Measurements from ENCODE around the gene CREG2. TPM values are rescaled to one million over a fixed set of nuclear protein-coding genes. Genes with fewer than 3 reads are reported as not detected.

Gene CREG2
- total RNA-seq, 6 experiments from 2014 or later: not detected

DNA sequence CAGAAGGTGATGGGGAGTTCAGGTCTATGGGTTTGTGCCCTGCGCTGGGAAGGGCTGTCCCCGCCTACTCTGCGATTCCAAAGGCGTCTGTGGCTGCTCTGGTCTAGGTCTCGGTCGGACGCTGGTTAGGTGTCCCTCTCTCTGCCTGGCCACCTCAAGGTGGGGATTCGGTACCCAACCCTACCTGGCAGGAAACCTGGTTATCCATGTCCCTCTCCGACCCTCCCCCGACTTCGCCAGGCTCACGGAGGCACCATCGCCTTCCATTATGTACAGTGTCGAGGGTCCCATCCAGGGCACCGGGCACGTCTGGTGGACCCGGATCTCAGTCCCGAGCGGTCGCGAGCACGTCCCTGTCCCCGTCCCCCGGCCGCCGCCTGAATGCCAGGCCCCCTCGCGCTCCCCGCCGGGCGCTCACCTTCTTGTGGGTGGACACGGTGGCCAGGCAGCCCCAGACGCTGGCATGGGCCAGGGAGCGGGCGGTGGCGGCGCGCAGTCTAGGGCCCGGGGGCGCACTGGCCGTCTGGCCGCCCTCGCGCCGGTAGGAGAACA, 628 bp downstream of the CREG2 start:
- no peak overlapping the region for H3K27ac Mint-ChIP-seq
- no peaks in the 10 kb centered on the region for H3K36me3 Mint-ChIP-seq (ENCODE audit: low read depth)
- no peaks in the 10 kb centered on the region for H3K9me3 Mint-ChIP-seq
- peaks cover 17% of the 10 kb centered on the region for H3K4me1 Mint-ChIP-seq (ENCODE audit: low read depth)
- peak overlapping the region; percentile 37; the same call in 1 of the 2 replicates for H3K4me3 Mint-ChIP-seq
- TF ChIP-seq, protein P1, sequence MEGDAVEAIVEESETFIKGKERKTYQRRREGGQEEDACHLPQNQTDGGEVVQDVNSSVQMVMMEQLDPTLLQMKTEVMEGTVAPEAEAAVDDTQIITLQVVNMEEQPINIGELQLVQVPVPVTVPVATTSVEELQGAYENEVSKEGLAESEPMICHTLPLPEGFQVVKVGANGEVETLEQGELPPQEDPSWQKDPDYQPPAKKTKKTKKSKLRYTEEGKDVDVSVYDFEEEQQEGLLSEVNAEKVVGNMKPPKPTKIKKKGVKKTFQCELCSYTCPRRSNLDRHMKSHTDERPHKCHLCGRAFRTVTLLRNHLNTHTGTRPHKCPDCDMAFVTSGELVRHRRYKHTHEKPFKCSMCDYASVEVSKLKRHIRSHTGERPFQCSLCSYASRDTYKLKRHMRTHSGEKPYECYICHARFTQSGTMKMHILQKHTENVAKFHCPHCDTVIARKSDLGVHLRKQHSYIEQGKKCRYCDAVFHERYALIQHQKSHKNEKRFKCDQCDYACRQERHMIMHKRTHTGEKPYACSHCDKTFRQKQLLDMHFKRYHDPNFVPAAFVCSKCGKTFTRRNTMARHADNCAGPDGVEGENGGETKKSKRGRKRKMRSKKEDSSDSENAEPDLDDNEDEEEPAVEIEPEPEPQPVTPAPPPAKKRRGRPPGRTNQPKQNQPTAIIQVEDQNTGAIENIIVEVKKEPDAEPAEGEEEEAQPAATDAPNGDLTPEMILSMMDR (IDR thresholded peaks at IDR 0.05): no peak
- H3K27me3 Mint-ChIP-seq (ENCODE audit: insufficient read depth): peaks cover 22% of the 10 kb centered on the region
- DNase-seq: no peak

DNA sequence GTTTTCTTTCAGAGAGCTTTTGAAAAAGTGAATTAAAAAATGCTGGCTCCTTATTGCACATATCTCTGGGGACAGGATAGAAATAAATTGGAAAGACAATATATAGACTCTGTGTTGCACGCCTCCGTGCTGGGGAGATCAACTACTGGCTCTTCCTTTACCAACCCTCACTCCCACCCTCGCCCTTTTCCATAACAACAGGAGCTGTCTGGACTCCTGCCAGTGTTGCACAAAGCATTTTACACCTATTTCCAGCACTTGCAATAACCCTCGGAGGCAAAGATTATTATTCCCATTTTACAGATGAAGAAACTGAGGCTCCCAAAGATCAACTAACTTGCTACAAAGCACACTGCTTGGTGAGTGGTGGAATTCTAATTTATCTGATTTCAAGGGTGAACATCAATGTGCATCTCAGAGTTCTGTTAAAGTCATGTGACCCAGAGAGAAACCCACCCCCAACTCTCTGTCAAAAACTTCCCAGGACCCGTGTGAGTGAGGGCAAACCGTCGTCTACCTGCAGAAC, 4.2 kb downstream of the CREG2 start:
- H3K9me3 Mint-ChIP-seq: no peaks in the 10 kb centered on the region
- no peak overlapping the region for H3K27ac Mint-ChIP-seq
- H3K27me3 Mint-ChIP-seq (ENCODE audit: insufficient read depth): peaks cover 22% of the 10 kb centered on the region
- DNase-seq: no peak
- peaks cover 12% of the 10 kb centered on the region for H3K4me1 Mint-ChIP-seq (ENCODE audit: low read depth)
- TF ChIP-seq, protein P1 (IDR thresholded peaks at IDR 0.05): no peak
- no peaks in the 10 kb centered on the region for H3K36me3 Mint-ChIP-seq (ENCODE audit: low read depth)
- no peak overlapping the region for H3K4me3 Mint-ChIP-seq

DNA sequence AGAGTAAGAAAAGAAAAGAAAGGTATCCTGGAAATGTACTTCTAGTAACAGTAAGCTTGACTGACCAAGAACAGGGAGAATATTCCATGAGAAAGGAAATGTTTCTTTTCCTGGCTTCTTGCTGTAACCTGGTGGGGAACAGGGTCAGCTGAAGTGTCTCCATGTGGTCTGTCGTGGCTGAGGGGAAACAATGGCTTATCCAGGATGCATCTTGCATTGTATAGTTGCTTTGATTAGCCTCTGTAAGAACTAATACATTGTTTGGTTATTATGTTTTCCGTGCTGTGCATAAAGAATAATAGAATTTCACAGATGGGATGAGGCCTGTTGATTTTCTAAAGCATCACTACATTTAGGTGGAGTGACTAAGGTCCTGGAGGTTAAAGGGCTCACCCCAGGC, 4.9 kb downstream of the CREG2 start:
- Mint-ChIP-seq H3K4me1 (ENCODE audit: low read depth) (peaks cover 7% of the 10 kb centered on the region), H3K36me3 (ENCODE audit: low read depth) (no peaks in the 10 kb centered on the region), H3K4me3 (no peak overlapping the region), H3K9me3 (no peaks in the 10 kb centered on the region), H3K27ac (no peak overlapping the region), H3K27me3 (ENCODE audit: insufficient read depth) (peaks cover 22% of the 10 kb centered on the region)
- TF ChIP-seq, protein P1 (IDR thresholded peaks at IDR 0.05): no peak
- DNase-seq: no peak

DNA sequence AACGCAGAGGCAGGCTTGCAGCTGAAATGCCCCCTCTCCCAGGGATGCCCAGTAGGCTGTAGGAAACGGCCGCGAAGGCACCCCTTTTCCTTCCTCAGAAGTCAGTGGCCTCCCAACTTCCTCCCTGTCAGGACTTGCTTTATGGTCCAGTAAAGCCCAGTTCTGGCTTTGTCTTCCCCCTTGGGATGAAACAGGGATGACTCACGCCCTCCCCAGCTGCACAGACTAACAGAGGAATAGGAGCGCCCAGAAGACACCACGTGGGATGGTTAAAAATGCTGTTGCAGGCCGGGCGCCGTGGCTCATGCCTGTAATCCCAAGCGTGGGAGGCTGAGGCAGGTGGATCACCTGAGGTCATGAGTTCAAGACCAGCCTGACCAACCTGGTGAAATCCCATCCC, 6.9 kb downstream of the CREG2 start:
- Mint-ChIP-seq H3K4me3 (no peak overlapping the region; the same call in 1 of the 2 replicates), H3K36me3 (ENCODE audit: low read depth) (no peaks in the 10 kb centered on the region), H3K9me3 (no peaks in the 10 kb centered on the region), H3K27me3 (ENCODE audit: insufficient read depth) (peaks cover 14% of the 10 kb centered on the region), H3K27ac (no peak overlapping the region), H3K4me1 (ENCODE audit: low read depth) (peaks cover 7% of the 10 kb centered on the region)
- TF ChIP-seq, protein P1 (IDR thresholded peaks at IDR 0.05): no peak
- DNase-seq: peak; percentile 75

DNA sequence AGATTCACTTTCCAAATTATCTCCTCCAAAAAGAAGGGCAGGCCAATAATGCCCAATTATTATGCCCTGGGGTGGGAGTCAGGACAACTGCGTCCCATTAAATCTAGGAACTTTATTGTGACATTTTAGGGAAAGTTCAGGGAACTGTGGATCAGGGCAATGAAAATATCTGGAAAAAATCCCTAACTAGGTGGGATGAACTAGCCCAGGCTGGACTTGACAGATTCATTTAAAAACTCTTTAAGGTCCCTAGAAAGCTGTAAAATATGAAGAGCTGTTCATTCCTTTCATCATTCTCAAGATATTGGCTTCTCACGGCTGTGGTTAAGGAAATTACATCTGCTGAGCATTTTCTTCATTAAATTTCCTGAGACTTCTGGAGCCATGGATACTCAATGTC, 8.2 kb downstream of the CREG2 start:
- Mint-ChIP-seq H3K36me3 (ENCODE audit: low read depth) (no peaks in the 10 kb centered on the region), H3K27me3 (ENCODE audit: insufficient read depth) (peaks cover 8% of the 10 kb centered on the region)

More for the DNA sequence above, 8.2 kb downstream of the CREG2 start:
- no peak for DNase-seq
- TF ChIP-seq, protein P1 (IDR thresholded peaks at IDR 0.05): no peak
- Mint-ChIP-seq H3K27ac (no peak overlapping the region), H3K9me3 (no peaks in the 10 kb centered on the region), H3K4me3 (no peak overlapping the region), H3K4me1 (ENCODE audit: low read depth) (peaks cover 7% of the 10 kb centered on the region)

Measured in HFFc6 (cell line).